RWPE1 (cell line): Measurements from ENCODE around the gene HMX1.

Experiments
- CTCF ChIA-PET: fragments of 350-600 bp; sonication (Branson Sonifier 250); formaldehyde crosslinking; extraction: SDS; loops from one replicate; lab custom pipeline; 2021; lab: Yijun Ruan, JAX
- POLR2A ChIA-PET: fragments of 400-600 bp; formaldehyde crosslinking; extraction: SDS; loops from one replicate; lab custom pipeline; 2020; ENCODE audit warnings: antibody characterized with exemption; ENCODE audit not compliant: low non-redundant PET; lab: Yijun Ruan, JAX
- DNase-seq: peaks from one replicate; pipeline ENCODE4 v3.0.0; 2012; ENCODE audit warnings: low spot score
- H3K27ac ChIP-seq: fragments of 450-650 bp; 2 replicates; pipeline ENCODE4 v1.5.1; 2017
- TF ChIP-seq, protein P1 (sequence below): fragments of 450-650 bp; conservative IDR thresholded peaks from 2 replicates; pipeline ENCODE4 v1.5.1; 2017; ENCODE audit warnings: low read depth, mild to moderate bottlenecking

HMX1 gene

DNA sequence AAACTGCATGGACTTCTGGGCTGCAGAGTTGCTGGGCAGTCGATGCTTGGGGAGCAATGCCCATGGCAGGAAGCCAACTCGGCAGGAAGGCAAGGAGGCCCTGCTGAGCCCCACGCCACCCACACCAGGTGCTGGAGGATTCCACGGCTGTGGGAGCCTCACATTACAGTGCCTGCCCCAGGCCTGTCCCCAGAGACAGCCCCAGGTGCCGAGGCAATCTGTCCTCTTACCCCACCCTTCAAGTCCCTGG is 53.9 kb downstream of the HMX1 start:
- DNase-seq, result no peak
- POLR2A ChIA-PET, result no interaction called here
- CTCF ChIA-PET, result no interaction called here
- no peak overlapping the region for H3K27ac ChIP-seq
- TF ChIP-seq, protein P1, sequence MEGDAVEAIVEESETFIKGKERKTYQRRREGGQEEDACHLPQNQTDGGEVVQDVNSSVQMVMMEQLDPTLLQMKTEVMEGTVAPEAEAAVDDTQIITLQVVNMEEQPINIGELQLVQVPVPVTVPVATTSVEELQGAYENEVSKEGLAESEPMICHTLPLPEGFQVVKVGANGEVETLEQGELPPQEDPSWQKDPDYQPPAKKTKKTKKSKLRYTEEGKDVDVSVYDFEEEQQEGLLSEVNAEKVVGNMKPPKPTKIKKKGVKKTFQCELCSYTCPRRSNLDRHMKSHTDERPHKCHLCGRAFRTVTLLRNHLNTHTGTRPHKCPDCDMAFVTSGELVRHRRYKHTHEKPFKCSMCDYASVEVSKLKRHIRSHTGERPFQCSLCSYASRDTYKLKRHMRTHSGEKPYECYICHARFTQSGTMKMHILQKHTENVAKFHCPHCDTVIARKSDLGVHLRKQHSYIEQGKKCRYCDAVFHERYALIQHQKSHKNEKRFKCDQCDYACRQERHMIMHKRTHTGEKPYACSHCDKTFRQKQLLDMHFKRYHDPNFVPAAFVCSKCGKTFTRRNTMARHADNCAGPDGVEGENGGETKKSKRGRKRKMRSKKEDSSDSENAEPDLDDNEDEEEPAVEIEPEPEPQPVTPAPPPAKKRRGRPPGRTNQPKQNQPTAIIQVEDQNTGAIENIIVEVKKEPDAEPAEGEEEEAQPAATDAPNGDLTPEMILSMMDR, result no peak

DNA sequence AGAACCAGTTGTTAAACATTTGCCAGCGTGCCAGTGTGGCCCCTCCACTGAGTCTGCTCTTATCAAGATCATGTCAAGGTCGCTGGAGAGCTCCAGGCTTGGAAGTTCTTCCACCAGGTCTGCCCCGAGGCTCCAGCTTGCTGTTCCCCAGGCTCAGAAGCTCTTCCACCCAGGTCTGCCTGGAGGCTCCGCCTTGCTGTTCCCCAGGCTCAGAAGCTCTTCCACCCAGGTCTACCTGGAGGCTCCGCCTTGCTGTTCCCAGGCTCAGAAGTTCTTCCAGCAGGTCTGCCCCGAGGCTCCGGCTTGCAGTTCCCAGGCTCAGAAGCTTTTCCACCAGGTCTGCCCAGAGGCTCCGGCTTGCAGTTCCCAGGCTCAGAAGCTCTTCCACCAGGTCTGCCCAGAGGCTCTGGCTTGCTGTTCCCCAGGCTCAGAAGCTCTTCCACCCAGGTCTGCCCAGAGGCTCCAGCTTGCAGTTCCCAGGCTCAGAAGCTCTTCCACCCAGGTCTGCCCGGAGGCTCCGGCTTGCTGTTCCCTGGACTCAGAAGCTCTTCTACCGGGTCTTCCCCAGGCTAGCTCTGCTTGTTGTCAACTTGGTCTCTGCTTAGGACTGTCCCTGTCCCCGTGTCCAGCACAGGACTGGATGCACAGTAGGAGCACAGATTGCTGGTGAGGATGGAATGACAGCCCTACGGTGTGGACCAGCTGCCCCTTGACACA is 54.4 kb downstream of the HMX1 start:
- no peak for DNase-seq
- TF ChIP-seq, protein P1, result no peak
- ChIA-PET CTCF (no interaction called here), POLR2A (interaction anchor here (0.6 kb wide), 1 partner anchor 37 kb away, joined by 3 read pairs; no protein-coding TSS in a partner anchor)
- H3K27ac ChIP-seq, result no peak overlapping the region
